Pulmonary artery endothelial cell (primary cell): ENCODE results near the gene SLC2A1. TPM values are rescaled to one million over a fixed set of nuclear protein-coding genes. Genes with fewer than 3 reads are reported as not detected.
"Not testable (repeated sequence)": the region's sequence is repeated elsewhere in the genome, so short reads cannot be mapped to it uniquely, and the experiment has no call there.

Experiments used
- DNase-seq: peaks from one replicate; pipeline ENCODE4 v3.0.0-alpha.2; 2011; ENCODE audit warnings: low read depth, low spot score
- total RNA-seq: library from RNA; depleted of rRNA; stranded (reverse); fragments of >200 nt; gene quantifications from 2 replicates; pipeline ENCODE4 v1.2.3, GENCODE V29; 2014

The SLC2A1 gene
- total RNA-seq, 1 donor from 2014 or later, result 45.4 TPM

GRCh38 chr1:42930178-42931107, 28.2 kb downstream of the SLC2A1 start:
- DNase-seq, result no peak

GRCh38 chr1:42929434-42930177, 29.1 kb downstream of the SLC2A1 start:
- DNase-seq, result no peak

- DNase-seq, result no peak
Observed at GRCh38 chr1:42928859-42929258, 29.8 kb downstream of the SLC2A1 start.

GRCh38 chr1:42927920-42928505, 30.7 kb downstream of the SLC2A1 start:
- DNase-seq, result no peak

- DNase-seq, result no peak
Observed at GRCh38 chr1:42927274-42927841, 31.3 kb downstream of the SLC2A1 start.

- DNase-seq, result no peak
Observed at GRCh38 chr1:42926879-42927242, 31.8 kb downstream of the SLC2A1 start.

GRCh38 chr1:42926235-42926878, 32.3 kb downstream of the SLC2A1 start:
- DNase-seq, result no peak

- no peak for DNase-seq
Observed at GRCh38 chr1:42924851-42925760, 33.6 kb downstream of the SLC2A1 start.

- DNase-seq, result peak; percentile 57
Observed at GRCh38 chr1:42924082-42924850, 34.4 kb downstream of the SLC2A1 start.

- no peak for DNase-seq
Observed at GRCh38 chr1:42923367-42924081, 35.1 kb downstream of the SLC2A1 start.

- DNase-seq, result peak; percentile 36
Observed at GRCh38 chr1:42922687-42923366, 35.8 kb downstream of the SLC2A1 start.

- no peak for DNase-seq
Observed at GRCh38 chr1:42921769-42922168, 36.9 kb downstream of the SLC2A1 start.

- DNase-seq, result not testable (repeated sequence)
Observed at GRCh38 chr1:42919651-42920050, 39.0 kb downstream of the SLC2A1 start.

- no peak for DNase-seq
Observed at GRCh38 chr1:42917241-42917495, 41.5 kb downstream of the SLC2A1 start.

GRCh38 chr1:42915456-42915855, 43.2 kb downstream of the SLC2A1 start:
- DNase-seq, result no peak

- DNase-seq, result no peak
Observed at GRCh38 chr1:42914092-42914627, 44.5 kb downstream of the SLC2A1 start.

- DNase-seq, result peak; percentile 35
Observed at GRCh38 chr1:42913426-42914091, 45.1 kb downstream of the SLC2A1 start.

- DNase-seq, result no peak
Observed at GRCh38 chr1:42910985-42911384, 47.7 kb downstream of the SLC2A1 start.
